Mesothelial cell of epicardium (in vitro differentiated cells): ENCODE measurements around the gene IMPA2. TPM values are rescaled to one million over a fixed set of nuclear protein-coding genes. Genes with fewer than 3 reads are reported as not detected.
"Not testable (repeated sequence)": the region's sequence is repeated elsewhere in the genome, so short reads cannot be mapped to it uniquely, and the experiment has no call there.

Experiments
- DNase-seq, 2 experiments: peaks; one replicate each; pipeline ENCODE4 v3.0.0; 2021; ENCODE audit warnings: low spot score in 2 of 2; ENCODE audit not compliant: unreplicated experiment in 2 of 2
- H3K27ac Mint-ChIP-seq: 2 replicates; pipeline ENCODE4 v1.8.0; 2021; ENCODE audit warnings: mixed read lengths
- H3K27me3 Mint-ChIP-seq: 2 replicates; pipeline ENCODE4 v1.8.0; 2021; ENCODE audit warnings: low read depth, mixed read lengths
- H3K36me3 Mint-ChIP-seq: 2 replicates; pipeline ENCODE4 v1.8.0; 2021; ENCODE audit warnings: mixed read lengths
- H3K4me1 Mint-ChIP-seq: 2 replicates; pipeline ENCODE4 v1.8.0; 2021; ENCODE audit warnings: mixed read lengths
- H3K4me3 Mint-ChIP-seq: 2 replicates; pipeline ENCODE4 v1.8.0; 2021; ENCODE audit warnings: mild to moderate bottlenecking, moderate library complexity, mixed read lengths
- H3K9me3 Mint-ChIP-seq: 2 replicates; pipeline ENCODE4 v1.8.0; 2021; ENCODE audit warnings: mixed read lengths
- CTCF ChIP-seq: fragments of 200-600 bp; sonication (generic); IDR thresholded peaks from one replicate; pipeline ENCODE4 v1.5.0; 2021; ENCODE audit warnings: antibody characterized with exemption; ENCODE audit not compliant: unreplicated experiment
- total RNA-seq: library from RNA; stranded (reverse); gene quantifications from 3 replicates; pipeline ENCODE4 v1.2.1, GENCODE V29; 2021

Gene IMPA2
- total RNA-seq, 1 donor from 2014 or later, result 30.6 TPM

GRCh38 chr18:11944786-11945185 is 36.5 kb upstream of the IMPA2 start:
- Mint-ChIP-seq H3K36me3 (no peaks in the 10 kb centered on the region), H3K27ac (no peak overlapping the region), H3K27me3 (no peaks in the 10 kb centered on the region), H3K9me3 (no peaks in the 10 kb centered on the region), H3K4me1 (peaks cover 25% of the 10 kb centered on the region), H3K4me3 (no peak overlapping the region)
- no peak for TF ChIP-seq CTCF
- no peak for DNase-seq

GRCh38 chr18:11945834-11946659 is 35.3 kb upstream of the IMPA2 start:
- Mint-ChIP-seq H3K27ac (peak overlapping the region; percentile 74), H3K4me1 (peaks cover 27% of the 10 kb centered on the region)
- H3K4me3 Mint-ChIP-seq, H3K36me3 Mint-ChIP-seq, H3K9me3 Mint-ChIP-seq, H3K27me3 Mint-ChIP-seq, DNase-seq: not testable (repeated sequence)

GRCh38 chr18:11946756-11947155 is 34.6 kb upstream of the IMPA2 start:
- H3K4me1 Mint-ChIP-seq, result peaks cover 33% of the 10 kb centered on the region
- H3K36me3 Mint-ChIP-seq, result no peaks in the 10 kb centered on the region
- peak overlapping the region; percentile 33 for H3K4me3 Mint-ChIP-seq
- DNase-seq, result no peak
- no peaks in the 10 kb centered on the region for H3K9me3 Mint-ChIP-seq
- H3K27me3 Mint-ChIP-seq, result no peaks in the 10 kb centered on the region
- TF ChIP-seq CTCF, result no peak
- H3K27ac Mint-ChIP-seq, result peak overlapping the region; percentile 74

GRCh38 chr18:11947214-11948191 is 33.8 kb upstream of the IMPA2 start:
- no peaks in the 10 kb centered on the region for H3K9me3 Mint-ChIP-seq
- H3K27me3 Mint-ChIP-seq, result no peaks in the 10 kb centered on the region
- peaks cover 37% of the 10 kb centered on the region for H3K4me1 Mint-ChIP-seq
- peak; percentile 39 to 61 for DNase-seq
- H3K27ac Mint-ChIP-seq, result peak overlapping the region; percentile 94
- peak overlapping the region; percentile 69 for H3K4me3 Mint-ChIP-seq
- TF ChIP-seq CTCF, result no peak
- no peaks in the 10 kb centered on the region for H3K36me3 Mint-ChIP-seq

- DNase-seq, result no peak
- Mint-ChIP-seq H3K27me3 (no peaks in the 10 kb centered on the region), H3K9me3 (no peaks in the 10 kb centered on the region), H3K36me3 (no peaks in the 10 kb centered on the region), H3K4me3 (no peak overlapping the region), H3K4me1 (peaks cover 37% of the 10 kb centered on the region), H3K27ac (peak overlapping the region; percentile 9)
- no peak for TF ChIP-seq CTCF
These were observed 32.3 kb upstream of the IMPA2 start for GRCh38 chr18:11948852-11949523.
